ENCODE data around the gene GOLGA3.

The GOLGA3 gene

DNA sequence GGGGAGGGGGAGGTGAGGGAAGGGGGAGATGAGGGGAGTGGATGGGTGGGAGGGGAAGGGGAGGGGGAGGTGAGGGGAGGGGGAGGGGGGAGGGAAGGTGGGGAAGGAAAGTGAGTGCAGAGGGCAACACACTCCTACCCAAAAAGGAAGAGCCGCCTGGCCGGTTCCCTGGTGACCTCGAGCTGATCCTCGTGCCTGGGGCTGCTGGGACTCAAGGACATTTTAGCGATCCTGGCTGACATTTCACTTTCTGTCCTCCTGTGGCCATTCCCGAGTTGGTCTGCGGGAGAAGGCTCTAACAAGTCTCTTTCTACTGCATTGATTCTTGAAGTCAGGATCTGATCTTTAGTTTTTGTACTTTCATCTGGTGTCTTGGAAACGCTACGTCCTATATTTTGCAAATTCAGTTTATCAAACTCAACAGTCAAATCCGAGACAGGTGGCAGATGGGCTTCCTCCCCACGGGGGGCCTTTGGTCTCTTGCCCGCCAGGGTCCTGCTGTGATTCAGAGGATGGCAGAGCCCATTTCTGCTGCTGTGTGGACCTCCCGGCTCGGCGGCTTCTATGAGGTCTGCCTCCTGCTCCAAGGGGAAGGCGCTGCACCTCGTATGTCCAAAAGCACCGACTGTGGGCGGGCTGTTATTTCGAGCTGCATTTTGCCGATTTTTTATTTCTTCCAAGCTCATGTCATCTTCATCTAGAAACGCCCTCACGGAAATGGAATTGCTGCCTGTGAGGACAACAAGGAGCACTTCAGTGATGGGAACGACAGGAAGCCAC is 98.9 kb downstream of the GOLGA3 start:
- peaks cover 83% of the 10 kb centered on the region for H3K36me3 Mint-ChIP-seq (ENCODE audit: low read depth)
- H3K4me1 Mint-ChIP-seq (ENCODE audit: low read depth) = peaks cover 1% of the 10 kb centered on the region
- no peak overlapping the region for H3K4me3 Mint-ChIP-seq
- no peak overlapping the region for H3K27ac Mint-ChIP-seq
- H3K27me3 Mint-ChIP-seq (ENCODE audit: low read depth) = no peaks in the 10 kb centered on the region
- no peaks in the 10 kb centered on the region for H3K9me3 Mint-ChIP-seq
- DNase-seq (ENCODE audit: low spot score) = no peak

GRCh38 chr12:132728502-132728901 is 100.2 kb downstream of the GOLGA3 start:
- peaks cover 1% of the 10 kb centered on the region for H3K4me1 Mint-ChIP-seq (ENCODE audit: low read depth)
- H3K27ac Mint-ChIP-seq = no peak overlapping the region
- DNase-seq (ENCODE audit: low spot score) = no peak
- H3K4me3 Mint-ChIP-seq = no peak overlapping the region
- no peaks in the 10 kb centered on the region for H3K9me3 Mint-ChIP-seq
- peaks cover 79% of the 10 kb centered on the region for H3K36me3 Mint-ChIP-seq (ENCODE audit: low read depth)
- no peaks in the 10 kb centered on the region for H3K27me3 Mint-ChIP-seq (ENCODE audit: low read depth)

GRCh38 chr12:132727091-132727794 is 101.4 kb downstream of the GOLGA3 start:
- H3K9me3 Mint-ChIP-seq = no peaks in the 10 kb centered on the region
- no peaks in the 10 kb centered on the region for H3K27me3 Mint-ChIP-seq (ENCODE audit: low read depth)
- DNase-seq (ENCODE audit: low spot score) = no peak
- H3K4me1 Mint-ChIP-seq (ENCODE audit: low read depth) = peaks cover 1% of the 10 kb centered on the region
- H3K27ac Mint-ChIP-seq = no peak overlapping the region
- no peak overlapping the region for H3K4me3 Mint-ChIP-seq
- peaks cover 73% of the 10 kb centered on the region for H3K36me3 Mint-ChIP-seq (ENCODE audit: low read depth)

- no peak overlapping the region for H3K27ac Mint-ChIP-seq
- H3K9me3 Mint-ChIP-seq = no peaks in the 10 kb centered on the region
- no peaks in the 10 kb centered on the region for H3K27me3 Mint-ChIP-seq (ENCODE audit: low read depth)
- peaks cover 1% of the 10 kb centered on the region for H3K4me1 Mint-ChIP-seq (ENCODE audit: low read depth)
- H3K36me3 Mint-ChIP-seq (ENCODE audit: low read depth) = peaks cover 69% of the 10 kb centered on the region
- no peak overlapping the region for H3K4me3 Mint-ChIP-seq
- no peak for DNase-seq (ENCODE audit: low spot score)
Observed at GRCh38 chr12:132726386-132726785, 102.3 kb downstream of the GOLGA3 start.

DNA sequence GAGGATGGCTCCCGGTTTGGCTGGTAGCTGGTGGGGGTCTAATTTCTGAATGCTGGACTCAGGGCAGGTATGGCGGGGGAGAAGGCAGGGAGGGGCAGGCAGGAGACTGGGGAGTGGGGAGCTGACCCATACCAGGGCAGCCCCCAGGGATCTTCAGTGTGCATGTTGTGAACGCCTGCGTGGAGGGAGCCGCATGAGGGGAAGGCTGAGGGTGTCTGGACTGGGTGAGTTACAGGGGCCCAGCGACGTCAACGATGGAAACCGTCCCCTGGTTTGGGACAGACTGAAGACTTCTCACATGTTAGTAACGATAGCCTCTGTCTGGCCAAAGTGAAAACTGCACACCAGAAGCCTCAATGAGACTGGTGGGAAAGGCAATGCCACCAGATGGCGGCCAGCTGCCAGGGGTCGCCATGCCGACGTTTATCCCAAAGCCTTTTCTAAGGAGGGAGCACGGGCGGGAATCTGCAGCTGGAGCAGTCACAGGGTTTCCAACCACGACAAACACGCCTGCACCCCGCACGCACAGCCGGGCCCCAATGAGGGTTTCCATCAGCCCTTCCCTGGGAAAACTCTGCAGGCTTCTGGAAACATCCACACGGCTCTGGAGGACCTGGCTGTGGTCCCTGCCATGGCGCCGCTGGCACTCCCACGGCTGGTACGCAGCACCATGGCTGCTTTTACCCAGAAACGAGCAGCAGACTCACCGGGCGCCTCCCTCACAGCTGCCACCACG is 104.0 kb downstream of the GOLGA3 start:
- no peak overlapping the region for H3K27ac Mint-ChIP-seq
- DNase-seq (ENCODE audit: low spot score) = no peak
- H3K36me3 Mint-ChIP-seq (ENCODE audit: low read depth) = peaks cover 64% of the 10 kb centered on the region
- no peaks in the 10 kb centered on the region for H3K27me3 Mint-ChIP-seq (ENCODE audit: low read depth)
- H3K4me3 Mint-ChIP-seq = no peak overlapping the region
- H3K4me1 Mint-ChIP-seq (ENCODE audit: low read depth) = no peaks in the 10 kb centered on the region
- H3K9me3 Mint-ChIP-seq = no peaks in the 10 kb centered on the region

DNA sequence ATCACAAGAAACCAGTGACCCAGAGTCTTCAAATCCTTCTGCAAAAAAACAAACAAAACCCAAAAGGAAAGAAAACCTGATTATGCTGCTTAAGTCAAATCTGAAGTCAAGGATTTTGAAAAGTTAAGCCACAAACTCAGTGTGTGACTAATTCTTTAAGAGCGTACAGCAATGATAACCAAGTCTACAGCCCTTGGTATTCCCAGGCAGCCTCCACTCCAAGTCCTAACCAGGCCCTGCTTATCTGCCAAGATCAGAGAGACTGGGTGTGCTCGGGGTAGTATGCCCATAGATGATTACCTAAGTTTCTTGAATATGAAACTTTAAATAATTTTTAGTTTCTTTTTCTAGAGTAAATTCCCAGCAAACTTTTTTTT is 104.9 kb downstream of the GOLGA3 start:
- Mint-ChIP-seq H3K9me3 (no peaks in the 10 kb centered on the region), H3K4me3 (no peak overlapping the region), H3K36me3 (ENCODE audit: low read depth) (peaks cover 67% of the 10 kb centered on the region), H3K27ac (no peak overlapping the region), H3K27me3 (ENCODE audit: low read depth) (no peaks in the 10 kb centered on the region), H3K4me1 (ENCODE audit: low read depth) (no peaks in the 10 kb centered on the region)
- DNase-seq (ENCODE audit: low spot score) = no peak

GRCh38 chr12:132723015-132723763 is 105.5 kb downstream of the GOLGA3 start:
- peaks cover 64% of the 10 kb centered on the region for H3K36me3 Mint-ChIP-seq (ENCODE audit: low read depth)
- DNase-seq (ENCODE audit: low spot score) = no peak
- no peaks in the 10 kb centered on the region for H3K4me1 Mint-ChIP-seq (ENCODE audit: low read depth)
- H3K27me3 Mint-ChIP-seq (ENCODE audit: low read depth) = no peaks in the 10 kb centered on the region
- H3K27ac Mint-ChIP-seq = no peak overlapping the region
- H3K9me3 Mint-ChIP-seq = no peaks in the 10 kb centered on the region
- no peak overlapping the region for H3K4me3 Mint-ChIP-seq

DNA sequence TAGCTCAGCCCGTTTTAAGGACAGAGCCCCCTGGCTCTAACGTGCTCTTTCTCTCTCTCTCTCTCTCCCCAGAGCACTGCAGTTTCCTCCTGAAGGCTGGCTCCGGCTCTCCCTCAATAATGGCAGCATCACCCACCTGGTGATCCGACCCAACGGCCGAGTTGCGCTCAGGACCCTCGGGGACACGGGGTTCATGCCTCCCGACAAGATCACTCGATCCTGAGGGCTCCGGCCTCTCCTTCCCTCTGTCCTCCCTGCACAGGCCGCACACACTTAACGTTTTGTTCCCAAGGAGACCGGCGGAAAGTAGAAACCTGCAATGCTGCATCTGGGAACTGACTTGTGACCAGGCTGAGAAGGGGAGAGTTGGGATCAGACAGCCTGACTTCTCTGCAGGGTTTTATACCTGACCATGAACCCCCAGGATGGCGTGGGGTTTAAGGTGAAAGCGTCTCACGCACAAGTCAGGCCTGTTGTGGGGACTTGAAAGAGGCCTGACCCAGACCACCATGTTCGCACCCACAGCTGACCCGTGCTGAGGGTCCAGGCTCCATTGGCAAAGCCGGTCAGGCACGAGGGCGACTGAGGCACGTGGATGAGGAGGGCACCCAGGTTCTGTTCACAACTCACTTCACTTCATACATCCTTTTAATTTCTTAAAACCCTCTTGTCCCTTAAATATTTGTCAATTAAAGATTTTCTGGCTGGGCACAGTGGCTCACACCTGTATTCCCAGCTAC is 107.9 kb downstream of the GOLGA3 start:
- no peaks in the 10 kb centered on the region for H3K9me3 Mint-ChIP-seq
- no peak overlapping the region for H3K4me3 Mint-ChIP-seq
- no peak overlapping the region for H3K27ac Mint-ChIP-seq
- no peaks in the 10 kb centered on the region for H3K4me1 Mint-ChIP-seq (ENCODE audit: low read depth)
- no peak for DNase-seq (ENCODE audit: low spot score)
- no peaks in the 10 kb centered on the region for H3K27me3 Mint-ChIP-seq (ENCODE audit: low read depth)
- H3K36me3 Mint-ChIP-seq (ENCODE audit: low read depth) = peaks cover 55% of the 10 kb centered on the region

DNA sequence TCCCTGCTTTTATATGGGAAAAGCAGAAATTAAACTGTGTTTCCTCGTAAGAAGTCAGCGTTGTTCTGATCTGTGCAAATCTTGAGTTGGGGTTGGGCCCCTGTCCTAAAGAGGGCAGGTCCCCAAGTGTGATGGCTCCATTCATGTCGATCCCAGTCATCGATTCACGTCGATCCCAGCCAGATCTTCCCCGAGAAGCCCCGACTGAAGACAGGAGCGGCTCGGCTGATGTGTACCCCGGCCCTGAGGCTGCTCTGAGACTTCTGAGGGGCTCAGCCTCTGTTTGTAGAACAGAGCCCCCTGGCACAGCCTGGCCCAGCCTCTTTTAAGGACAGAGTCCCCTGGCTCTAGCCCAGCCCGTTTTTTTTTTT is 108.7 kb downstream of the GOLGA3 start:
- H3K9me3 Mint-ChIP-seq = no peaks in the 10 kb centered on the region
- peaks cover 47% of the 10 kb centered on the region for H3K36me3 Mint-ChIP-seq (ENCODE audit: low read depth)
- H3K4me1 Mint-ChIP-seq (ENCODE audit: low read depth) = no peaks in the 10 kb centered on the region
- no peaks in the 10 kb centered on the region for H3K27me3 Mint-ChIP-seq (ENCODE audit: low read depth)
- H3K4me3 Mint-ChIP-seq = no peak overlapping the region
- DNase-seq (ENCODE audit: low spot score) = no peak
- no peak overlapping the region for H3K27ac Mint-ChIP-seq

DNA sequence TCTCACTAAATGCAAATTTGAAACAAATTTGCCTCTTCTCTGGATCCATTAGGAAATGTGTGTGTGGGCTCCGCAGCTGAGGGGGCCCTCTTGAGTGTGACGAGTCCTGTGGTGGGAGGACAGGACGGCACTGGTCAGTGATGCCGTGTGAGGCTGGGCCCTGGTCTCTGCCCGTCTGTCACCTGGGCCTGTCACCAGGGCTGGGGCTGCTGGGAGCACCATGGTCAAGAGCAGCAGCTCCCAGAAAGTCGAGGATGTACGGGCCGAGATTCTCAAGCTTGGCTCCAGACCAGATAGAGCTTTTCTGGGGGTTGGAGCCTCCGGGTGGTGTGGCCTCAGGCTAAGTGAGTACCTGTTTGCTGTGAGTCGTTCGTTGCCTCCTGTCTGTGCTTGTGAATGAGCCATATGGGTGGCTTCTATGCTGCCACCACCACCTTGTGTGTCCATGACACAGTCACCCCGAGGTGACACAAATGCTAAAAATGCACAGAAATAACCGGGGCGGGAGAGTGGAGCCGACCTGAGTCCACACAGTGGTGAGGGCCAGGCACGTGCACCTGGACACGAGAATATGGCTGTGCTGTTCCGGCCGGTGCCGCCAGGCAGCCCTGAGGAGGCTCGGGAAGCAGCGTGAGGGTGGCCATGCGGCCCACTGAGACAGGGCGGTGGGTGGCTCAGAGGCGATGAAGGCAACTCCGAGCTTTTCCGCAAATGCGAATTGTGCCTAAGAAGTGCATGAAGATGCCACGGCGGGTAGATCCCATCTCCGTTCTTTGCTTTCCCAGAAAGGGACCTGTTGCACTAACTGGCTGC is 109.3 kb downstream of the GOLGA3 start:
- Mint-ChIP-seq H3K4me3 (no peak overlapping the region), H3K27ac (no peak overlapping the region), H3K27me3 (ENCODE audit: low read depth) (no peaks in the 10 kb centered on the region), H3K36me3 (ENCODE audit: low read depth) (peaks cover 49% of the 10 kb centered on the region), H3K9me3 (no peaks in the 10 kb centered on the region), H3K4me1 (ENCODE audit: low read depth) (peaks cover 3% of the 10 kb centered on the region)
- no peak for DNase-seq (ENCODE audit: low spot score)
